ENCODE measurements around the gene PHACTR4. TPM values are rescaled to one million over a fixed set of nuclear protein-coding genes. Genes with fewer than 3 reads are reported as not detected.

The PHACTR4 gene
- total and polyA plus RNA-seq, 9 of the 15 experiments (the other 6 are each of a cell fraction or from before 2014, with no cell fraction given), result 6.4 to 43.6 (median 14.2) TPM

DNA sequence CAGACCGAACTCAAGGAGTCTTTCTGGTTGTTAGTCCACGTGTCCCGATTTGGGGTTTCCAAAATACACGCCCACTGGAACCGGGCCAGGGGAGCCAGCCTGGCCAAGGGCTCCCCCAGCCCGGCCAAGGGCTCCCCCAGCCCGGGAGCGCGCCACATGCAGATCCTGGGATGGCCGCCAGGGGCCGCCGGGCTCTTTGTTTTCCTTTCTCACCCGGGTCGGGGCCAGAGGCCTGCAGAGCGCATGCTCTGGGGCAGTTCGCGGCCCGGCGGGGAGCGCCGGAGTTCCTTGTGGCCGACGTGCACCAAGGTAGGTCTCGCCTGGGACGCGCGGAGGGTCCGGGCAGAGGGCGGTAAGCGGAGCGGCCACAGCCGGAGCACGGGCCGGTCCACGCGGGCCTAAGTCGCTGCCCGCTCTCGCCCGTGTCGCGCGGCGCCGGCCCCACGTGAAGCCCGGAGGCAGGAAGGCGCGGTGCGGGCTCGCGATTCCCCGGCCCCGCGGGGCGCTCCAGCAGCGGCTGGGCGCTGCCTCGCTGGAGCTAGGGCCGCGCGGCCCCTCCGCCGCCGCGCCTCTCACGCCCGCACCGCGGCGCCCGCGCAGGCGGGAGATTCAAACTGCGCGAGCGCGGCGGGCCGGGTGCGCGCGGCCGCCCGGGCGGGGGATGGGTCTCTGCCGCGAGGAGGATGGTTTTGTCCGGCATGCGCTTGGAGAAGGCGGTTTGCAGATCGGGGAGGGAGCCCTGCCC is 148.6 kb downstream of the PHACTR4 start (continued):
- no peak for TF ChIP-seq MECOM (CRISPR knock-in tag; IDR thresholded peaks at IDR 0.05)
- no peak for TF ChIP-seq CBFA2T2 (conservative IDR thresholded peaks at IDR 0.05)
- peak; percentile 15; the same call in 1 of the 2 replicates for TF ChIP-seq FOXM1 (IDR thresholded peaks at IDR 0.05; ENCODE audit: low read depth)
- TF ChIP-seq FOXM1 (CRISPR knock-in tag; IDR thresholded peaks at IDR 0.05; ENCODE audit: low read depth), result peak; percentile 75
- TF ChIP-seq, protein P1, sequence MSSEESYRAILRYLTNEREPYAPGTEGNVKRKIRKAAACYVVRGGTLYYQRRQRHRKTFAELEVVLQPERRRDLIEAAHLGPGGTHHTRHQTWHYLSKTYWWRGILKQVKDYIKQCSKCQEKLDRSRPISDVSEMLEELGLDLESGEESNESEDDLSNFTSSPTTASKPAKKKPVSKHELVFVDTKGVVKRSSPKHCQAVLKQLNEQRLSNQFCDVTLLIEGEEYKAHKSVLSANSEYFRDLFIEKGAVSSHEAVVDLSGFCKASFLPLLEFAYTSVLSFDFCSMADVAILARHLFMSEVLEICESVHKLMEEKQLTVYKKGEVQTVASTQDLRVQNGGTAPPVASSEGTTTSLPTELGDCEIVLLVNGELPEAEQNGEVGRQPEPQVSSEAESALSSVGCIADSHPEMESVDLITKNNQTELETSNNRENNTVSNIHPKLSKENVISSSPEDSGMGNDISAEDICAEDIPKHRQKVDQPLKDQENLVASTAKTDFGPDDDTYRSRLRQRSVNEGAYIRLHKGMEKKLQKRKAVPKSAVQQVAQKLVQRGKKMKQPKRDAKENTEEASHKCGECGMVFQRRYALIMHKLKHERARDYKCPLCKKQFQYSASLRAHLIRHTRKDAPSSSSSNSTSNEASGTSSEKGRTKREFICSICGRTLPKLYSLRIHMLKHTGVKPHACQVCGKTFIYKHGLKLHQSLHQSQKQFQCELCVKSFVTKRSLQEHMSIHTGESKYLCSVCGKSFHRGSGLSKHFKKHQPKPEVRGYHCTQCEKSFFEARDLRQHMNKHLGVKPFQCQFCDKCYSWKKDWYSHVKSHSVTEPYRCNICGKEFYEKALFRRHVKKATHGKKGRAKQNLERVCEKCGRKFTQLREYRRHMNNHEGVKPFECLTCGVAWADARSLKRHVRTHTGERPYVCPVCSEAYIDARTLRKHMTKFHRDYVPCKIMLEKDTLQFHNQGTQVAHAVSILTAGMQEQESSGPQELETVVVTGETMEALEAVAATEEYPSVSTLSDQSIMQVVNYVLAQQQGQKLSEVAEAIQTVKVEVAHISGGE (CRISPR knock-in tag; IDR thresholded peaks at IDR 0.05), result peak in 2 of 3 experiments; percentile 55 to 73; a peak in 3 of 6 replicates
- TF ChIP-seq ZNF561 (CRISPR knock-in tag; conservative IDR thresholded peaks at IDR 0.05), result no peak
- no peak for TF ChIP-seq BRF1 (IDR thresholded peaks at IDR 0.05; ENCODE audit: borderline replicate concordance, extremely low read depth, insufficient read length)
- TF ChIP-seq CTCF (IDR thresholded peaks at IDR 0.05 in 2 of 3, conservative IDR thresholded peaks at IDR 0.05 in 1 of 3; ENCODE audit: insufficient read depth in 2 of 3, low read depth in 1 of 3, low read length in 3 of 3), result peak; percentile 96 to 99 (median 96)
- no peak for TF ChIP-seq MAFF (IDR thresholded peaks at IDR 0.05; ENCODE audit: low read length)
- no peak for TF ChIP-seq MLX (CRISPR knock-in tag; conservative IDR thresholded peaks at IDR 0.05)
- no peak for TF ChIP-seq HDAC3 (IDR thresholded peaks at IDR 0.05; ENCODE audit: borderline replicate concordance, partially characterized antibody)
- TF ChIP-seq, protein P2, sequence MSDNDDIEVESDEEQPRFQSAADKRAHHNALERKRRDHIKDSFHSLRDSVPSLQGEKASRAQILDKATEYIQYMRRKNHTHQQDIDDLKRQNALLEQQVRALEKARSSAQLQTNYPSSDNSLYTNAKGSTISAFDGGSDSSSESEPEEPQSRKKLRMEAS (CRISPR knock-in tag; IDR thresholded peaks at IDR 0.05), result peak; percentile 89
- no peak for TF ChIP-seq NFXL1 (CRISPR knock-in tag; IDR thresholded peaks at IDR 0.05)
- no peak for TF ChIP-seq C11orf30 (IDR thresholded peaks at IDR 0.05; ENCODE audit: low read depth)
- 0 out of 2 replicates have a peak, but pooled peaks have one; percentile 12 for TF ChIP-seq SREBF1 (IDR thresholded peaks at IDR 0.05; ENCODE audit: borderline replicate concordance, low read depth, low read length)
- TF ChIP-seq ELF1 (tag; IDR thresholded peaks at IDR 0.05), result 0 out of 2 replicates have a peak, but pooled peaks have one; percentile 7
- peak; percentile 58 for TF ChIP-seq HNRNPLL (IDR thresholded peaks at IDR 0.05; ENCODE audit: low read depth, low read length, poor library complexity, severe bottlenecking)
- TF ChIP-seq NR2C2 (CRISPR knock-in tag; IDR thresholded peaks at IDR 0.05), result peak; percentile 62; the same call in 1 of the 2 replicates
- no peak for TF ChIP-seq NR2C2 (tag; IDR thresholded peaks at IDR 0.05)
- TF ChIP-seq SRSF3 (IDR thresholded peaks at IDR 0.05; ENCODE audit: insufficient read depth, low read length), result no peak

Measured in K562 (cell line).